GM18870 (cell line): Measurements from ENCODE around the gene MTFP1.
"Not testable (repeated sequence)": the region's sequence is repeated elsewhere in the genome, so short reads cannot be mapped to it uniquely, and the experiment has no call there.

Experiments
- ATAC-seq: cut with Tn5 transposase; IDR thresholded peaks from one replicate; pipeline ENCODE4 v1.9.1; 2021; ENCODE audit warnings: moderate library complexity; ENCODE audit not compliant: unreplicated experiment

MTFP1 gene

DNA sequence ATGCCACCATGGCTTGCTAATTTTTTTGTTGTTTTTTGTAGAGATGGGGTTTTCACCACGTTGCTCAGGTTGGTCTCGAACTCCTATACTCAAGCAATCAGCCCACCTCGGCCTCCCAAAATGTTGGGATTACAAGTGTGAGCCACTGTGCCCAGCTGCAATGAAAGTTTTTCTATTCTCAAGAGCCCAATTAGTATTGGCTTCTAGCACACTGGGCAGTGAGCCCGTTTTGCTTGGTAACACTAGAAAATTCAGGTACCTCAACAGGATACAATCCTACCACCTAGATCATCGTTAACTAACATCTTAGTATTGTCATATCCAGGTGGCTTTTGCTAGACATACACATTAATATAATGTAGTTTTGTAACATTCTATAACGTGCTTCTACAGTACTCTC, 27.3 kb downstream of the MTFP1 start:
- no peak for ATAC-seq

DNA sequence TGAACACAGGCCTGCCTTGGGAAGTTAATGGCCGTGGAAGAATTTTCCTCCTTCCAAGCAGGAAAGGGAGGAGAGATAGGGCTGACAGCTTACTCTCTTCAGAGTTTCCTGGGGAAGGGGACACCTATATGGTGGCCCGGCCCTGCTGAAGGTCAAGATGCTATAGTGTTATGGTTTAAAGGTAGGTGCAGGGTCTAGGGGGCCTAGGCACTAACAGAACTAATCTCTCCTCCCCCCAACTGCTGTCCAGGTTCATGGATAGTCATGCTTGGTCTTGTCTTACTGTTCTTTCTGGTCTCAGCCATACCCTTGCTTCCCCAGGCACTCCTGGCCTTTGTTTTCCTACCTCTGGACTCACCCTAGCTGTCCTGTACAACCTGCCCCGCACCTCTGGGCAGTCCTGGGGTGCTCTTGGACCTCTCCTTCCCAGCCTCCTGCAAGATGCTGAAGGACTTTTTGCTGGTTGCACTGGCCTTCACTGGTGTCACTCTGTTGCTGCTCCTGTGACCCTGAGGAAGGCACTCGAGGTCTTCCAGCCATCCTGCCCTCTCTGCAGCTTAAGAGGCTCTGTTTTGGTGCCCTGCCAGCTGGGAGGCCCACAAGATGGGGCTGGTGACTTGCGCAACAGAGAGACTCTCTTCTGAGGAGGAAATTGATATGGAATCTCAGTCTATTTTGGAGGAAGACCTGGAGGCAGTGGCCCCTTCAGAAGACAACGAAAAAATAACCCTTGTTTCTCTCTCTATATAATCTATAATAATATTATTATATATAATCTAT, 28.4 kb downstream of the MTFP1 start:
- no peak for ATAC-seq

DNA sequence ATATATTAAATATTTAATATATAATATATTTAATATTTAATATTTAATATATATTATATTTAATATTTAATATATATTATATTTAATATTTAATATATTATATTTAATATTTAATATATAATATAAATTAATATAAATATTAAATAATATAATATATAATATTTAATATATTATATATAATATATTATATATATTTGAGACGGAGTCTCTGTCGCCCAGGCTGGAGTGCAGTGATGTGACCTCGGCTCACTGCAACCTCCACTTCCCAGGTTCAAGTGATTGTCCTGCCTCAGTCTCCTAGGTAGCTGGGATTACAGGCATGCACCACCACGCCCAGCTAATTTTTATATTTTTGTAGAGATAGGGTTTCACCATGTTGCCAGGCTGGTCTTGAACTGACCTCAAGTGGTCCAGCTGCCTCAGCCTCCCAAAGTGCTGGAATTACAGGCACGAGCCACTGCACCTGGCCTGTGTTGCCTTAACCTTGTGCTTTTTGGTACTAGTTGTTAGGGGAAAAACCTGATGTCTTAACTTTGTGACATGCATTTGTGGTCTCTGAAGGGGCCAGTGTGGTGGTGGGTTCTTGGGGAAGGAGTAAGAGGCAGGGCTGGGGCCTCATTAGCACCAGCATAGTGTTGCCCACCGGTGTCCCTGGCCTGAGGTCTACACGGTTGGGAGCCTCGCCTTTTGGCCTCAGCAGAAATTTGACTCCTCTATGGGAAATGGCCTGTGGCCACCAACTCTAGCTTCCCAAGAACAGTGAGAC, 29.7 kb downstream of the MTFP1 start:
- ATAC-seq, result no peak

DNA sequence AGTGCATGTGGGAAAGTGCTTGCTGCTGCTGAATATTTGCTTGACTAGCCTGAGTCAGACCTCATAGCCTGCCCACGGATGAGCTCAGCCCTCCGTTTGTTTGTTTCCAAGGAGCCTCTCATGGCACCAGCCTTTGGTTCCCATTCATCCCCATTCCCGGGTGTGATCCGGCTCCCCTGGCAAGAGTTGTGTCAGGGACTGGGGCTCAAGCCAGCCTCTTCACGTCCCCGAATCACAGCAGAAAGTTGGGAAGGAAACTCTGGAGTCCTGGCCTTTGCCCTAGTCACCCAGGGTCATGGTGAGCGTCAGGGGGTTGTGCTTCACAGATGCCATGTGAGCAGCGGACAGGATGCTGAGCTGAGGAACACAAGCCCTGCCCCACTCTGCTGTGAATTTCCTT, 32.4 kb downstream of the MTFP1 start:
- ATAC-seq, result no peak

DNA sequence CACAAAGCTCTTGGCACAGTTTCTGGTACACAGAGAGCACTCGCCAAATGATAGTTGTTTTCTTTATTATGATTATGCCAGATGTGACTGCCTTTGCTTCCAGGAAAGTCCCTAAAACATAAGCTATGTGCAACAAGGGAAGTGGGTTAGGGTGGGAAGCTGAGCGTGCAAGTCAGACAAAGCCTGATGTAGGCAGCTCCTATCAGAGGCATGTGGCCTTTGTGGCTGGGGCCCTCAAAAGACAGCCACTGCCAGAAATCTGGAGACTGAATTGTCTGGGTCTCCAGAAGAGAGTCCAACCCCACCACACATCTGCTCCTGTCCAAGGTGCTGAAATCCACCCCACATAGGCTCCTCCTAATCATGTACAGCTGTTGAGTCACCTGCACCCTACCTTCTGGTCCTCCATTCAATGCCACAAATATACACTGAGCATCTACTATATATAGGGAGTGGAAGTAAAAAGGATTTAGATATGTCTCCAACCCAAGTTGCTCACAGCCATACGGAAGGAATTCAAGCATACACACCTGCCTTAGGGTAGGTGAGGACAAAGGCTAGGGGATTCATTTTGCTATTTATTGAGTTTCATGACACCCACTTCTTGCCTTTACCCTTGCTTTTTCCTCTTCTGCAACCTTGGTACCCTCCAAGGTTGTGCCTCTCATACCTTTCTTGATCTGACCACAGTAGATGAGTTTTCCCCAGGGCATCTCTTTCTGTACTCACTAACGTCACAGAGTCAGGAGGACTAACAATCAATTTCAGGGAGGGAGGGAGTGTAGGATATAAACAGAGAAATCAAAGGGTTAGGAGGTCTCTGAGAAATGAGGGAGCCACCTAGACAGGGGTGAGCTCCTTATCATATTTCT, 33.8 kb downstream of the MTFP1 start:
- ATAC-seq, result no peak

DNA sequence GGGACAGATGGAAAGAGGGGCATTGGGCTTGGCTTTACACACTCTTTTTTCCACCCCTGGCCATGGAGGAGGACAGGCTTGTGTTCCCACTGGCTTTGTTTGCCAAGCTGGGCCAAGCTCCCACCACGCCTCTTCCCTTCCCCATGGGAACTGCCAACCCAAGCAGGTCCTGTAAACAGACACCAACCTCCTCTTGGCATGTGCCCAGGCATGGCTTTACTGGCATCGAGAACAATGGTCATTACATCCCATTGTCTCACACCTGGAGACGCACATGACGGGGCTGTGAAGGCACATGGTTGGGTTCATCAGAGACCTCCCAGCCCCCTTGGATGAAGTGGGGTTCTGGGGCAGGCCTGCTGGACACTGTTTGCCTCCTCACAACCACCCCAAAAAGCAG, 34.6 kb downstream of the MTFP1 start:
- no peak for ATAC-seq

DNA sequence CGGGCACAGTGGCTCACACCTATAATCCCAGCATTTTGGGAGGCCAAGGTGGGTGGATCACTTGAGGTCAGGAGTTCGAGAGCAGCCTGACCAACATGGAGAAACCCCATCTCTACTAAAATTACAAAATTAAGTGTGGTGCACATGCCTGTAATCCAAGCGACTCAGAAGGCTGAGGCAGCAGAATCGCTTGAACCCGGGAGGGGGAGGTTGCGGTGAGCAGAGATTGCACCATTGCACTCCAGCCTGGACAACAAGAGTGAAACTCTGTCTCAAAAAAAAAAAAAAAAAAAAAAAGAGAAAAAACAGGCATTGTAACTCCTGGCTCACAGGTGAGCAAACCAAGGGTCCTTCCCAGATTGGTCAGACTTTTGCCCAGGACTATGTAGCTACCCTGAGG, 35.0 kb downstream of the MTFP1 start:
- not testable (repeated sequence) for ATAC-seq

DNA sequence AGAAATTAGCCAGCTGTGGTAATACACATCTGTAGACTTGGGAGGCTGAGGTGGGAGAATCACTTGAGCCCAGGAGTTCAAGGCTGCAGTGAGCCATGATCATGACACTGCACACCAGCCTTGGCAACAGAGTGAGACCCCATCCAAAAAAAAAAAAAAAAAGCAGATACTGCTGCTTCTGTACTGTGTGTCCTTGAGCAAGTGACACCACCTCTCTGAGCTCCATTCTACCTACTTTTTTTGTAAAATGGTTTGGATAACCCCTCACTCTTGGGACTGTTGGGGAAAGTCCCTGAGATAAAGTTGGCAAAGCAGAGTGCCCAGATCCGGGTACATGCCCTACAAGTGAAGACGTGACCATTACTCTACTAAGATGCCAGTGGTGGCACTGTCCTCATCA, 43.6 kb downstream of the MTFP1 start:
- no peak for ATAC-seq

DNA sequence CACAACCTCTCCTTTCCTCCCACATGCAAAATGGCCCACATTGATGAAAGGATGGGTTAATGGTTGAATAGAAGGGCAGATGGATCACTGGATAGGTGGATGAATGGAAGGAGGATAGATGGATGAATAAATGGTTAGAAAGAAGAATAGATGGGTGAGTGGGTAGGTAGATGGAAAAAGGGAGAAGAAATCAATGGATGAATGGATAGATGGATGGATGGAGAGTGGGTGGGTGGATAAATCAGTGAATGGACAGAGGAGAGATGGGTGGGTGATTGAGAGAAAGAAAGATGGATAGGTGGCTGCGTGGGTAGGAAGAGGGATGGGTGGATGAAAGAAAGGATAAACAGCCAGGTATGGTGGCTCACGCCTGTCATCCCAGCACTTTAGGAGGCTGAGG, 45.1 kb downstream of the MTFP1 start:
- no peak for ATAC-seq

DNA sequence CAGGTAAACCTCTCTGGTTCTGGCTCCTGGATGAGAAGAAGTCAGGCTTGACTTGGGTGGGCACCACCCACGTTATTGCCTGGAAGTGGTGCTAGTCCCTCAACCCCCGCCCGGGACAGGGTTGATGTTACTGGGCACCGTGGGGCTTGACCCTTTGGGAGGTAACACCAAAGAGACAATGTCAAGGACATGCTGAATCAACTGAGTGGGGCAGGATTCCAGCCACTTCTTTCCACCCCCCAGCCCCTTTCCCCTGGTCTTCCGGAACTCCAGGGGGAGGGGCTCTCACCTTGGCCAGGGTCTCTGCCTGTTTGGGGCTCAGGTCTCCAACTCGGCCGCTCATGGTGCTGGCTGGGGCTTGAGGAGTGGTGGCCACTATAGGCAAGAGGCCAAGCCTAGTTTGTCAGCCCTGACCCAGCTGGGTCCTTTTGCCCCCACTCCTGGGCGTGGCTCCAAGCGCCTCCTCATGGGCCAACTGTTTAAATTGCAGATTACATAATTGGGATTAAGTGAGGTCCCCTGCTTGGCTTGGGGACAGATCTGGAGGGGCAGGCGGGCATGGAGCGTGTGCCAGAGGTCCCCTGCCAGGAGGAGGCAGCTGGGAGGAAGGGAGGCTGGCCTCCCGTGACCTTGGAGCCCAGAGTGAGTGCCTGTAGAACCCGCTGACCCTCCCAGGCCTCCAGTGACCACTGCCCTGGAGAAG, 46.2 kb downstream of the MTFP1 start, which contains the start of gene SEC14L3:
Gene SEC14L3, minus strand, starts transcription at position 402 of the 703 bp plus-strand sequence. Its CDS starts 59 bp downstream, at position 343.
- no peak for ATAC-seq

DNA sequence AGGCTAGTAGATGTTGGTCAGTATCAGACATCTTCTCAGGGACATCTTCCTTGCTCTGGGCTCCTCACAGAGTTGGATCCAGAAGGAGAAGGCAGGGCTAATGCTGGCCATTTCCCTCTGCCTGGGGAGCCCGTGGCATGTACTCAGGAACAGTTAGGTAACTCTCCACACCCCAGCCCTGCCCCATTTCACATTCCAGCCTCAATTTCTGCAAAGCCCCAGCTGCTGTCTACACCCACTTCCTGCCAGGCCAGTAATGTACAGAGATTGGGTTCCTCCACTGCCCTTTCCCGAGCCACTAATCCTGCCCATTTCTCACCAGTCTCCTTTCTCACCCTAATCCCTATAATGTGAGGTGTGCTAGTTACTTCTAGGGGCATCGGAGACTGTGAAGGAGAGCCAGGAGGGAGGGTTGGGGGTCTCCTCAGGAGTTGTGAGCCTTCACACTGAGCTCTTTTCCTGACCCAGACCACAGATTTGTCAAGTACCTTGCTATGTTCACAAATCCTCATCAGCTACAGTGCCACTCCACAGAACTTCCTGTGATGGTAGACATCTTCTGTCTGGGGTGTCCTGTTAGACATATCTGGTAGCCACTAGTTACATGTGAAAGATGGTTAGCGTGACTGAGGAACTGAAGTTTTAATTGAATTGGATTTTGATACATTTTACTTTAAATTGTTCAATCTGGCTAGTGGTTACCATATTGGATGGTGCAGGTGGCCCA, 47.6 kb downstream of the MTFP1 start:
- ATAC-seq, result no peak

DNA sequence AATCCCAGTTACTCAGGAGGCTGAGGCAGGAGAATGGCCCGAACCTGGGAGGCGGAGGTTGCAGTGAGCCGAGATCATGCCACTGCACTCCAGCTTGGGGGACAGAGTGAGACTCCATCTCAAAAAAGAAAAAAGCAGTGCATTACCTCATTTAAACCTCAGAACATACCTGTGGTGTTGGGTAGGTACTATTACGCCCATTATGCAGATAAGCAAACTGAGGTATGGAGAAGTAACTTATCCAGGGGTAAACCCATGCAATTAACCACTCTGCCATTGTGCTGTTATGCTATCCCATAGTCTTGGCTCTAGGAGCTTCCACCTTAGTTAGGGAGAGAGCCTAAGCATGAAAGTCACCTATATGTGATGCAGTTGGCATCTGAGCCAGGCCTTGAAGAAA, 48.6 kb downstream of the MTFP1 start:
- no peak for ATAC-seq

DNA sequence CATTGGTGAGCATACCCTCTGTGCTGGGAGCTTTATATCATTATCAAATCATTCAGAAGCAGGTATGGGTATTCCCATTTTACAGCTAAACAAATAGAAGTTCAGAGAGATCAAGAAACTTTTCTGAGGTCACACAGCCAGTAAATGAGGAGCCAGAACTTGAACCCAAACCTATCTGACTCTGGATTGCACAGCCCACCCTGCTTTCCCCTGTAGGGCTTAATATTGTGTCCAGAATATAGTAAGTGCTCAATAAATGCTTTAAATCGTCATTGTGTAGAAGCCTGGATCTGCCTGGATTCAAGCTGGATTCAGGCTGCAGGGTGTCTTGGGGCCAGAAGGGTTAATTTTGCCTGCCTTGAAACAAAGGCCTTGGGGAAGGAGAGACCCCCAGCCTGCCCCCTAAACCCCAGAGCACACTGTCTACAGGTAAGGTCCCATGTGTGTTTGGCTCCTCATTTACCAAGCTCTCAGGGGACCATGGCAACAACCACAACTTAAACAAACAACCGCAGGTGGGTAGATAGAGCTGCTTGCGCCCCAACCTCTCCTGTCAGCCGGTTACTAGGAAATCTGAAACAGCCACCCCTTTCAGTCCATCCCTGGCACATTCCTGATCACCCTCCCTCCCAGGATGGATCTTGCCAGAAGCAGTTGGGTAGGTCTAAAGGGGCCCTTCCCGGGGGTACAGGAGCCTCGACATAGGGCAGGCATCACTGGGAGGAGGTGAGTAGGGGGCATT, 49.3 kb downstream of the MTFP1 start:
- ATAC-seq, result no peak
